HG03442 (cell line): Measurements from ENCODE around the gene CHMP4A.

Experiments used
- ATAC-seq: cut with Tn5 transposase; IDR thresholded peaks from one replicate; pipeline ENCODE4 v1.9.1; 2021; ENCODE audit warnings: mild to moderate bottlenecking, moderate library complexity; ENCODE audit not compliant: unreplicated experiment

The CHMP4A gene

GRCh38 chr14:24212924-24213865 lies at the start of gene CHMP4A:
CHMP4A (minus strand) TSS chr14:24213488; CDS start chr14:24213439, 49 bp downstream.
- ATAC-seq: peak; percentile 79

GRCh38 chr14:24261969-24262327 lies 48.7 kb upstream of the CHMP4A start:
- no peak for ATAC-seq

GRCh38 chr14:24261256-24261968 lies 48.1 kb upstream of the CHMP4A start:
- ATAC-seq: no peak

- no peak for ATAC-seq
These were observed 47.5 kb upstream of the CHMP4A start for GRCh38 chr14:24260780-24261157.

GRCh38 chr14:24260026-24260779 lies 46.9 kb upstream of the CHMP4A start:
- ATAC-seq: no peak

- ATAC-seq: no peak
These were observed 46.2 kb upstream of the CHMP4A start for GRCh38 chr14:24259282-24260025.

GRCh38 chr14:24258548-24259265 lies 45.4 kb upstream of the CHMP4A start:
- ATAC-seq: no peak

GRCh38 chr14:24258119-24258518 lies 44.8 kb upstream of the CHMP4A start:
- ATAC-seq: no peak

GRCh38 chr14:24256960-24257359 lies 43.7 kb upstream of the CHMP4A start:
- no peak for ATAC-seq

- no peak for ATAC-seq
These were observed 42.8 kb upstream of the CHMP4A start for GRCh38 chr14:24255931-24256711.

- no peak for ATAC-seq
These were observed 42.1 kb upstream of the CHMP4A start for GRCh38 chr14:24255438-24255837.

GRCh38 chr14:24254630-24255392 lies 41.5 kb upstream of the CHMP4A start:
- ATAC-seq: no peak

- no peak for ATAC-seq
These were observed 40.6 kb upstream of the CHMP4A start for GRCh38 chr14:24253936-24254335.

GRCh38 chr14:24252289-24253124 lies 39.2 kb upstream of the CHMP4A start:
- ATAC-seq: no peak

GRCh38 chr14:24251880-24252288 lies 38.6 kb upstream of the CHMP4A start:
- no peak for ATAC-seq

- ATAC-seq: no peak
These were observed 37.1 kb upstream of the CHMP4A start for GRCh38 chr14:24250354-24250753.

GRCh38 chr14:24249230-24250021 lies 36.1 kb upstream of the CHMP4A start:
- no peak for ATAC-seq
